OCI-LY1 (cell line): Measurements from ENCODE around the gene PNLIPRP2.

ENCODE experiments used
- H2AFZ ChIP-seq: fragments of 200-600 bp; sonication (generic), shearing (Covaris generic); 2 replicates; pipeline ENCODE4 v1.6.0; 2014; ENCODE audit warnings: antibody characterized with exemption, mild to moderate bottlenecking, low read length
- H3F3A ChIP-seq: fragments of 200-600 bp; sonication (generic), shearing (Covaris generic); 2 replicates; pipeline ENCODE4 v1.6.0; 2014; ENCODE audit warnings: mild to moderate bottlenecking, antibody characterized with exemption, low read length, moderate library complexity; ENCODE audit not compliant: insufficient read depth
- H3K27ac ChIP-seq: fragments of 200-600 bp; sonication (generic); 2 replicates; pipeline ENCODE4 v1.5.1; 2014; ENCODE audit warnings: low read length, mixed run types, mild to moderate bottlenecking, low read depth; ENCODE audit not compliant: poor library complexity, severe bottlenecking
- H3K27me3 ChIP-seq: fragments of 200-600 bp; sonication (generic); 2 replicates; pipeline ENCODE4 v1.6.0; 2014; ENCODE audit warnings: antibody characterized with exemption, mild to moderate bottlenecking, low read length, moderate library complexity; ENCODE audit not compliant: insufficient read depth
- H3K36me3 ChIP-seq: fragments of 200-600 bp; sonication (generic); 2 replicates; pipeline ENCODE4 v1.6.1; 2014; ENCODE audit warnings: mild to moderate bottlenecking, antibody characterized with exemption, low read length, moderate library complexity, mixed read lengths; ENCODE audit not compliant: insufficient read depth
- H3K4me1 ChIP-seq: fragments of 200-600 bp; sonication (generic); 2 replicates; pipeline ENCODE4 v1.5.1; 2014; ENCODE audit warnings: mild to moderate bottlenecking, low read length, moderate library complexity; ENCODE audit not compliant: insufficient read depth, severe bottlenecking
- H3K4me2 ChIP-seq: fragments of 200-600 bp; sonication (generic), shearing (Covaris generic); 2 replicates; pipeline ENCODE4 v1.6.1; 2014; ENCODE audit warnings: low read length
- H3K4me3 ChIP-seq: fragments of 200-600 bp; sonication (generic); 2 replicates; pipeline ENCODE4 v1.5.1; 2014; ENCODE audit warnings: low read length, low read depth, mild to moderate bottlenecking, mixed read lengths; ENCODE audit not compliant: poor library complexity, severe bottlenecking
- H3K79me2 ChIP-seq: fragments of 200-600 bp; shearing (Covaris generic); 2 replicates; pipeline ENCODE4 v1.6.1; 2016; ENCODE audit warnings: mixed run types, low read length, mixed read lengths; ENCODE audit not compliant: insufficient read depth
- H3K9ac ChIP-seq: fragments of 200-600 bp; sonication (generic), shearing (Covaris generic); 2 replicates; pipeline ENCODE4 v1.6.1; 2014; ENCODE audit warnings: mild to moderate bottlenecking, low read length, mixed read lengths
- H3K9me2 ChIP-seq: fragments of 200-600 bp; sonication (generic), shearing (Covaris generic); 2 replicates; pipeline ENCODE4 v1.6.1; 2014; ENCODE audit warnings: low read depth, mild to moderate bottlenecking, low read length, mixed read lengths
- H3K9me3 ChIP-seq: fragments of 200-600 bp; shearing (Covaris generic); 2 replicates; pipeline ENCODE4 v1.6.1; 2014; ENCODE audit warnings: low read length, mixed read lengths
- H4K20me1 ChIP-seq: fragments of 200-600 bp; sonication (generic), shearing (Covaris generic); 2 replicates; pipeline ENCODE4 v1.6.0; 2016; ENCODE audit warnings: mild to moderate bottlenecking, low read length; ENCODE audit not compliant: insufficient read depth
- EZH2 ChIP-seq: fragments of 200-600 bp; sonication (generic), shearing (Covaris generic); IDR thresholded peaks from 2 replicates; pipeline ENCODE4 v1.8.0; 2017; ENCODE audit warnings: borderline replicate concordance, mixed run types, mild to moderate bottlenecking, antibody characterized with exemption, low read length, moderate library complexity, mixed read lengths
- TF ChIP-seq, protein P1 (sequence below): fragments of 200-600 bp; sonication (generic), shearing (Covaris generic); IDR thresholded peaks from 2 replicates; pipeline ENCODE4 v1.5.1; 2017; ENCODE audit warnings: mild to moderate bottlenecking, antibody characterized with exemption, low read length, moderate library complexity, mixed read lengths

Gene PNLIPRP2

DNA sequence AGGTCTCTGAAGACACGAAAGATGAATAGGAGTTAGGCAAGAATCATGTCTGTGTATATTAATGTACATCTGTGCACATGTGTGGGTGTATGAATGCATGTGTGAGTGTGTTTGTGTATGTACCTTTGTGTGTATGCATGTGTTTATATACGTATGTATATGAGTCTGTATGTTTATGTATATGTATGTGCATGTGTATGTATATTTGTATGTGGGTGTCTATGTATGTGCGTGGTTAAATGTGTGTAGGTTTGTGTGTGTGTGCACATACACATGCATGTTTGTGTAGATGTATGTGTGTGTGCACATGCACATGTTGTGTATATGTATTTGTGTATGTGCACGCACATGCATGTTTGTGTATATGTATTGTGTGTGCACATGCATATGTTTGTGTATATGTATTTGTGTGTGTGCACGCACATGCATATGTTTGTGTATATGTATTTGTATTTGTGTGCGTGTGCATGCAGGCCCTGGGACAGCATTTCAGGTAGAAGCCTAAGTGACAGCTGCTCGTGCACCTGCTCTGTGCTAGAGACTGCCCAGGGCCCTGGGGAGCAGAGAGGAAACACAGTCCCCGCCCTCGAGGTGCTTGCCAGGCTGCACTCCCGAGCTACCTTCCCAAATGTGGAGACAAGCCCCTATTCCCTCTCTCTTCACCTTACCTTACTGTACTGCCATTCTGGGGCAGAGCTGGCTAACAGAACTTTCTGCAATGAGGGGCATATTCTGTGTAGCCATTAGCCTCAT is 17.9 kb upstream of the PNLIPRP2 start:
- H3K9me2 ChIP-seq: no peaks in the 10 kb centered on the region
- H2AFZ ChIP-seq: no peak overlapping the region
- no peaks in the 10 kb centered on the region for H3K4me1 ChIP-seq
- H3K9ac ChIP-seq: no peak overlapping the region
- no peak overlapping the region for H3K27ac ChIP-seq
- H3F3A ChIP-seq: no peaks in the 10 kb centered on the region
- no peaks in the 10 kb centered on the region for H3K9me3 ChIP-seq
- TF ChIP-seq, protein P1, sequence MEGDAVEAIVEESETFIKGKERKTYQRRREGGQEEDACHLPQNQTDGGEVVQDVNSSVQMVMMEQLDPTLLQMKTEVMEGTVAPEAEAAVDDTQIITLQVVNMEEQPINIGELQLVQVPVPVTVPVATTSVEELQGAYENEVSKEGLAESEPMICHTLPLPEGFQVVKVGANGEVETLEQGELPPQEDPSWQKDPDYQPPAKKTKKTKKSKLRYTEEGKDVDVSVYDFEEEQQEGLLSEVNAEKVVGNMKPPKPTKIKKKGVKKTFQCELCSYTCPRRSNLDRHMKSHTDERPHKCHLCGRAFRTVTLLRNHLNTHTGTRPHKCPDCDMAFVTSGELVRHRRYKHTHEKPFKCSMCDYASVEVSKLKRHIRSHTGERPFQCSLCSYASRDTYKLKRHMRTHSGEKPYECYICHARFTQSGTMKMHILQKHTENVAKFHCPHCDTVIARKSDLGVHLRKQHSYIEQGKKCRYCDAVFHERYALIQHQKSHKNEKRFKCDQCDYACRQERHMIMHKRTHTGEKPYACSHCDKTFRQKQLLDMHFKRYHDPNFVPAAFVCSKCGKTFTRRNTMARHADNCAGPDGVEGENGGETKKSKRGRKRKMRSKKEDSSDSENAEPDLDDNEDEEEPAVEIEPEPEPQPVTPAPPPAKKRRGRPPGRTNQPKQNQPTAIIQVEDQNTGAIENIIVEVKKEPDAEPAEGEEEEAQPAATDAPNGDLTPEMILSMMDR: no peak
- no peaks in the 10 kb centered on the region for H4K20me1 ChIP-seq
- H3K27me3 ChIP-seq: no peaks in the 10 kb centered on the region
- H3K4me2 ChIP-seq: no peak overlapping the region
- H3K79me2 ChIP-seq: no peaks in the 10 kb centered on the region
- no peaks in the 10 kb centered on the region for H3K36me3 ChIP-seq
- no peak overlapping the region for H3K4me3 ChIP-seq

DNA sequence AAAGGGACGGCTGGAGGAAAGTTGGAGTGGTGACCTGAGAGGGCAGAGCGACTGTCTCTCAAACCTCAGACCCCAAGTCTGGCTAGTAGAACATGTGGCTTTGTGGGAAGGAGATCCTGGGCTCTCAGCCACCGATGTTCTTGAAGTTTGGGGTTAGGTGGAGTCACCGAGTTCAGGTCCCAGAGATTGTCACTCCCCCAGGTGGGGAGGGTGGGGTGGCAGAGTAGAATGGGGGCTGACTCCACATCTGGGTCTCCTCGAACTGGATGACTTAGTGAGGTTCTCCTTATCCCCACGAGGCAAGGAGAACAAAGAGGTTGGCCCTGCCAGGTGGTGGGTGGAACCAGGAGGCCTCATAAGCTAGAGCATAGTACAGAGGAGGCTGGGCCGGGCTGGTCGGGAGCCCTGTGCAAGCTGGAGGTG is 14.7 kb upstream of the PNLIPRP2 start:
- no peaks in the 10 kb centered on the region for H3F3A ChIP-seq
- H3K9me3 ChIP-seq: no peaks in the 10 kb centered on the region
- H3K9ac ChIP-seq: no peak overlapping the region
- H4K20me1 ChIP-seq: no peaks in the 10 kb centered on the region
- no peaks in the 10 kb centered on the region for H3K27me3 ChIP-seq
- no peak overlapping the region for H3K27ac ChIP-seq
- H3K79me2 ChIP-seq: no peaks in the 10 kb centered on the region
- no peaks in the 10 kb centered on the region for H3K36me3 ChIP-seq
- H3K4me2 ChIP-seq: no peak overlapping the region
- H3K4me3 ChIP-seq: no peak overlapping the region
- no peak overlapping the region for H2AFZ ChIP-seq
- H3K4me1 ChIP-seq: no peaks in the 10 kb centered on the region
- no peak for TF ChIP-seq EZH2
- TF ChIP-seq, protein P1: no peak
- no peaks in the 10 kb centered on the region for H3K9me2 ChIP-seq

DNA sequence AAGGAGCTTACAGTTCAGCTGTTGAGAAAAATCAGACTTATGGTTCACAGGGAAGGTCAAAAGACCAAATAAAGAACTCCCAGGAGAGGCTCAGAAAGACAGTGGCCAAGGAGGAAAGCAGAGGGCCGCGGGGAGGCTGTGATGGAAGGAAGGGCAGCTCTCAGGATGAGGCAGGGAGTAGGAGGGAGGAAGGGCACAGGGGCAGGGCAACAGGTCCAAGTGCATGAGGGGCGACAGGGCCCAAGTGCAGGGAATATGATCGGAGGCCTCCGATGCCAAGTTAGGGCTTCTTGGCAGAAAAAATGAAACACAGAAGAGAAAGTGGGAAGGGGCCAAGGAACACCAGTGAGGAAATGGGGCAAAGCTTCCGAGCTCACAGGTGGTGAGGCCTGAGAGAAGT is 13.4 kb upstream of the PNLIPRP2 start:
- Histone ChIP-seq H3K4me3 (no peak overlapping the region), H3F3A (no peaks in the 10 kb centered on the region), H2AFZ (no peak overlapping the region), H3K9ac (no peak overlapping the region), H3K27ac (no peak overlapping the region), H3K79me2 (no peaks in the 10 kb centered on the region), H3K9me3 (no peaks in the 10 kb centered on the region), H3K36me3 (no peaks in the 10 kb centered on the region), H4K20me1 (no peaks in the 10 kb centered on the region), H3K9me2 (no peaks in the 10 kb centered on the region), H3K4me1 (no peaks in the 10 kb centered on the region), H3K27me3 (no peaks in the 10 kb centered on the region), H3K4me2 (no peak overlapping the region)
- no peak for TF ChIP-seq EZH2
- TF ChIP-seq, protein P1: no peak
